Gastroesophageal sphincter (tissue), 4 donors: Measurements from ENCODE around the gene SCAND1. TPM values are rescaled to one million over a fixed set of nuclear protein-coding genes. Genes with fewer than 3 reads are reported as not detected.
A peak's percentile ranks its signal among the peaks of the same experiment; 100 is the strongest.

Experiments used
- ATAC-seq: fragments of 150-250 bp; one replicate; pipeline ENCODE4 v1.9.1; 2016; ENCODE audit warnings: mild to moderate bottlenecking, moderate library complexity
- H3K27ac ChIP-seq, 4 donors: fragments of 200-600 bp; sonication (generic) in 3 of 4; 1 replicate in 3 of 4; 2 replicates in 1 of 4; pipeline ENCODE4 v1.5.1; 2016 to 2019
- H3K27me3 ChIP-seq: fragments of 200-600 bp; sonication (generic); one replicate; pipeline ENCODE4 v1.5.1; 2019
- H3K36me3 ChIP-seq, 2 donors: fragments of 200-600 bp; sonication (generic); one replicate each; pipeline ENCODE4 v1.5.1; 2019; ENCODE audit warnings: control low read depth in 1 of 2
- H3K4me1 ChIP-seq, 3 donors: fragments of 200-600 bp; sonication (generic); 1 replicate in 2 of 3; 2 replicates in 1 of 3; pipeline ENCODE4 v1.5.1; 2016 to 2019; ENCODE audit warnings: control low read depth in 2 of 3
- H3K4me3 ChIP-seq, 2 donors: fragments of 200-600 bp; sonication (generic); one replicate each; pipeline ENCODE4 v1.5.1; 2019; ENCODE audit warnings: mild to moderate bottlenecking in 1 of 2, moderate library complexity in 1 of 2
- H3K9me3 ChIP-seq, 3 donors: fragments of 200-600 bp; sonication (generic); one replicate each; pipeline ENCODE4 v1.5.1; 2017 to 2019; ENCODE audit warnings: control low read depth in 2 of 3
- CTCF ChIP-seq, 4 experiments: fragments of 200-600 bp in 2 of 4; fragments of 450-650 bp in 2 of 4; sonication (generic) in 1 of 4; IDR thresholded peaks; one replicate each; pipeline ENCODE4 v1.5.1; 2017 to 2019; ENCODE audit warnings: antibody characterized with exemption in 4 of 4, mild to moderate bottlenecking in 2 of 4, moderate library complexity in 2 of 4
- EP300 ChIP-seq: sonication (generic); formaldehyde crosslinking; IDR thresholded peaks from one replicate; pipeline ENCODE4 v1.6.1; 2017; ENCODE audit warnings: antibody characterized with exemption, mild to moderate bottlenecking
- POLR2A ChIP-seq, 2 donors: fragments of 450-650 bp; IDR thresholded peaks; one replicate each; pipeline ENCODE4 v1.6.1; 2017; ENCODE audit warnings: antibody characterized with exemption in 2 of 2, mild to moderate bottlenecking in 2 of 2, moderate library complexity in 1 of 2
- POLR2AphosphoS5 ChIP-seq: sonication (generic); formaldehyde crosslinking; IDR thresholded peaks from one replicate; pipeline ENCODE4 v1.6.1; 2017; ENCODE audit warnings: antibody characterized with exemption
- WGBS, 2 donors: methylation state at CpG; one replicate each; pipeline ENCODE4 v1.1.5; 2018; ENCODE audit warnings: low coverage in 1 of 2; 5-methylcytosine and 5-hydroxymethylcytosine counted together
- small RNA-seq, 4 donors: library from RNA; depleted of rRNA; stranded (forward); fragments of <200 nt; gene quantifications; one replicate each; pipeline ENCODE3, GENCODE V24; 2016
- total RNA-seq, 4 donors: library from RNA; depleted of rRNA; stranded (reverse); fragments of >200 nt; gene quantifications; one replicate each; pipeline ENCODE4 v1.1.0, GENCODE V29; 2016

The SCAND1 gene
- total RNA-seq, 4 donors from 2014 or later: 47.9 to 95.2 (median 90.7) TPM

- 56 to 78% methylated on average over 3 to 4 of the region's 7 CpGs for WGBS, 2 donors
- no peak overlapping the region for H3K27ac ChIP-seq
- H3K4me3 ChIP-seq: no peak overlapping the region
- H3K36me3 ChIP-seq: peaks cover 0 to 52% of the 10 kb centered on the region in 2 donors
- no peaks in the 10 kb centered on the region for H3K9me3 ChIP-seq
- H3K27me3 ChIP-seq: no peaks in the 10 kb centered on the region
- no peaks in the 10 kb centered on the region for H3K4me1 ChIP-seq
- TF ChIP-seq POLR2AphosphoS5 (no peak), CTCF (IDR thresholded peaks at IDR 0.05) (no peak), EP300 (no peak), POLR2A (IDR thresholded peaks at IDR 0.05) (no peak)
- peak; percentile 43 for ATAC-seq
Observed at GRCh38 chr20:35907017-35907701, 47.1 kb downstream of the SCAND1 start.

- 89 to 100% methylated on average over 1 to 4 of the region's 4 CpGs for WGBS, 2 donors
- Histone ChIP-seq H3K27me3 (no peaks in the 10 kb centered on the region), H3K4me1 (no peaks in the 10 kb centered on the region), H3K27ac (no peak overlapping the region), H3K36me3 (peaks cover 0 to 45% of the 10 kb centered on the region in 2 donors), H3K9me3 (no peaks in the 10 kb centered on the region), H3K4me3 (no peak overlapping the region)
- ATAC-seq: no peak
- TF ChIP-seq POLR2A (IDR thresholded peaks at IDR 0.05) (no peak), POLR2AphosphoS5 (no peak), CTCF (IDR thresholded peaks at IDR 0.05) (no peak), EP300 (no peak)
Observed at GRCh38 chr20:35904982-35905663, 49.2 kb downstream of the SCAND1 start.

- TF ChIP-seq EP300 (no peak), POLR2A (IDR thresholded peaks at IDR 0.05) (no peak), CTCF (IDR thresholded peaks at IDR 0.05) (no peak), POLR2AphosphoS5 (no peak)
- 73 to 84% methylated on average over 3 of the region's 3 CpGs for WGBS, 2 donors
- Histone ChIP-seq H3K4me1 (no peaks in the 10 kb centered on the region), H3K36me3 (peaks cover 0 to 55% of the 10 kb centered on the region in 2 donors), H3K27me3 (no peaks in the 10 kb centered on the region), H3K4me3 (no peak overlapping the region), H3K9me3 (no peaks in the 10 kb centered on the region), H3K27ac (no peak overlapping the region)
- no peak for ATAC-seq
Observed at GRCh38 chr20:35903843-35904242, 50.5 kb downstream of the SCAND1 start.

Small RNAs within 50 kb of the gene (small RNA-seq; reads per million reads assigned to genes)
- 0 reads per million in 4 donors for gene RNU6-937P

Other genes with a start within 250 kb of the SCAND1 start
- 100 to 1,000 TPM; 159 to 369 (median 238) TPM for gene RBM39, start 212.2 kb downstream of the SCAND1 start, total RNA-seq
- gene PHF20, start 182.5 kb downstream of the SCAND1 start, total RNA-seq: 10 to 100 TPM; 42.0 to 55.9 (median 49.2) TPM
- gene CNBD2, start 14.1 kb upstream of the SCAND1 start, total RNA-seq: 1 to 10 TPM; 4.1 to 6.8 (median 5.7) TPM
- 10 to 100 TPM; 29.2 to 49.3 (median 35.4) TPM for gene EPB41L1, start 200.2 kb upstream of the SCAND1 start, total RNA-seq